Measurements from ENCODE around the gene WFS1. TPM values are rescaled to one million over a fixed set of nuclear protein-coding genes. Genes with fewer than 3 reads are reported as not detected.
A peak's percentile ranks its signal among the peaks of the same experiment; 100 is the strongest.

Gene WFS1
- total and polyA plus RNA-seq, 2 of the 13 experiments (the other 11 are each of a cell fraction or from before 2014, with no cell fraction given): 39.1 to 42.2 TPM

GRCh38 chr4:6277139-6277802, 7.6 kb downstream of the WFS1 start (continued):
- TF ChIP-seq HDAC6 (IDR thresholded peaks at IDR 0.05; ENCODE audit: low read depth, low read length): no peak
- no peak for TF ChIP-seq TBP (CRISPR knock-in tag; IDR thresholded peaks at IDR 0.05)
- TF ChIP-seq ARID3A (IDR thresholded peaks at IDR 0.05; ENCODE audit: low read depth, low read length): no peak
- TF ChIP-seq ZIK1 (CRISPR knock-in tag; IDR thresholded peaks at IDR 0.05; ENCODE audit: borderline replicate concordance, low read depth): 0 out of 2 replicates have a peak, but pooled peaks have one; percentile 46
- TF ChIP-seq ZNF10 (CRISPR knock-in tag; IDR thresholded peaks at IDR 0.05; ENCODE audit: borderline replicate concordance, low read depth): no peak
- no peak for TF ChIP-seq ZNF572 (CRISPR knock-in tag; IDR thresholded peaks at IDR 0.05)
- no peak for TF ChIP-seq LCORL (IDR thresholded peaks at IDR 0.05)
- no peak for TF ChIP-seq LCORL (CRISPR knock-in tag; IDR thresholded peaks at IDR 0.05)
- TF ChIP-seq ZNF788 (CRISPR knock-in tag; IDR thresholded peaks at IDR 0.05; ENCODE audit: borderline replicate concordance): peak; percentile 17; the same call in 1 of the 2 replicates
- no peak for TF ChIP-seq HMGA1 (CRISPR knock-in tag; conservative IDR thresholded peaks at IDR 0.05)
- TF ChIP-seq YEATS2 (CRISPR knock-in tag; IDR thresholded peaks at IDR 0.05; ENCODE audit: borderline replicate concordance): no peak
- TF ChIP-seq ZNF83 (CRISPR knock-in tag; IDR thresholded peaks at IDR 0.05; ENCODE audit: borderline replicate concordance): no peak
- no peak for TF ChIP-seq ZNF562 (CRISPR knock-in tag; IDR thresholded peaks at IDR 0.05; ENCODE audit: borderline replicate concordance)
- TF ChIP-seq ZNF543 (CRISPR knock-in tag; IDR thresholded peaks at IDR 0.05): 0 out of 2 replicates have a peak, but pooled peaks have one; percentile 24
- no peak for TF ChIP-seq ZNF34 (CRISPR knock-in tag; IDR thresholded peaks at IDR 0.05; ENCODE audit: borderline replicate concordance)
- 0 out of 2 replicates have a peak, but pooled peaks have one; percentile 38 for TF ChIP-seq BRD4 (CRISPR knock-in tag; IDR thresholded peaks at IDR 0.05)
- TF ChIP-seq ZNF367 (CRISPR knock-in tag; IDR thresholded peaks at IDR 0.05; ENCODE audit: borderline replicate concordance): no peak
- 0 out of 2 replicates have a peak, but pooled peaks have one; percentile 42 for TF ChIP-seq HES4 (CRISPR knock-in tag; IDR thresholded peaks at IDR 0.05; ENCODE audit: borderline replicate concordance)
- no peak for TF ChIP-seq BRF2 (CRISPR knock-in tag; IDR thresholded peaks at IDR 0.05)
- no peak for TF ChIP-seq ZNF276 (CRISPR knock-in tag; IDR thresholded peaks at IDR 0.05; ENCODE audit: low read depth)
- no peak for TF ChIP-seq JUNB (CRISPR knock-in tag; IDR thresholded peaks at IDR 0.05; ENCODE audit: borderline replicate concordance)
